Brain microvascular endothelial cell (primary cell): ENCODE results near the gene FHL2.

Experiments used
- DNase-seq: peaks from one replicate; pipeline ENCODE4 v3.0.0-alpha.2; 2020
- H3K27ac ChIP-seq: fragments of 250-450 bp; sonication (Bioruptor Pico); 2 replicates; pipeline ENCODE4 v1.5.1; 2020; ENCODE audit warnings: mild to moderate bottlenecking, moderate library complexity
- H3K27me3 ChIP-seq: fragments of 250-450 bp; sonication (Bioruptor Pico); replicated peaks from 2 replicates; pipeline ENCODE4 v1.5.1; 2020; ENCODE audit warnings: mild to moderate bottlenecking
- H3K36me3 ChIP-seq: fragments of 250-450 bp; sonication (Bioruptor Pico); replicated peaks from 2 replicates; pipeline ENCODE4 v1.5.1; 2020; ENCODE audit warnings: mild to moderate bottlenecking
- H3K4me3 ChIP-seq: 2 replicates; pipeline ENCODE4 v1.5.1; 2011; ENCODE audit warnings: low read depth, mild to moderate bottlenecking, control low read depth, low read length, moderate library complexity
- in situ Hi-C: cut with HindIII; loops from 2 replicates; pipeline ENCODE4 v1.10.0; 2017; ENCODE audit warnings: low sequenced_read_pairs, low pct_ligation_motif_present
- TF ChIP-seq, protein P1 (sequence below): IDR thresholded peaks from 2 replicates; pipeline ENCODE4 v1.5.1; 2011; ENCODE audit warnings: low read depth, mild to moderate bottlenecking, moderate library complexity, low read length, control low read depth, inconsistent platforms; ENCODE audit errors: missing control alignments

Gene FHL2

DNA sequence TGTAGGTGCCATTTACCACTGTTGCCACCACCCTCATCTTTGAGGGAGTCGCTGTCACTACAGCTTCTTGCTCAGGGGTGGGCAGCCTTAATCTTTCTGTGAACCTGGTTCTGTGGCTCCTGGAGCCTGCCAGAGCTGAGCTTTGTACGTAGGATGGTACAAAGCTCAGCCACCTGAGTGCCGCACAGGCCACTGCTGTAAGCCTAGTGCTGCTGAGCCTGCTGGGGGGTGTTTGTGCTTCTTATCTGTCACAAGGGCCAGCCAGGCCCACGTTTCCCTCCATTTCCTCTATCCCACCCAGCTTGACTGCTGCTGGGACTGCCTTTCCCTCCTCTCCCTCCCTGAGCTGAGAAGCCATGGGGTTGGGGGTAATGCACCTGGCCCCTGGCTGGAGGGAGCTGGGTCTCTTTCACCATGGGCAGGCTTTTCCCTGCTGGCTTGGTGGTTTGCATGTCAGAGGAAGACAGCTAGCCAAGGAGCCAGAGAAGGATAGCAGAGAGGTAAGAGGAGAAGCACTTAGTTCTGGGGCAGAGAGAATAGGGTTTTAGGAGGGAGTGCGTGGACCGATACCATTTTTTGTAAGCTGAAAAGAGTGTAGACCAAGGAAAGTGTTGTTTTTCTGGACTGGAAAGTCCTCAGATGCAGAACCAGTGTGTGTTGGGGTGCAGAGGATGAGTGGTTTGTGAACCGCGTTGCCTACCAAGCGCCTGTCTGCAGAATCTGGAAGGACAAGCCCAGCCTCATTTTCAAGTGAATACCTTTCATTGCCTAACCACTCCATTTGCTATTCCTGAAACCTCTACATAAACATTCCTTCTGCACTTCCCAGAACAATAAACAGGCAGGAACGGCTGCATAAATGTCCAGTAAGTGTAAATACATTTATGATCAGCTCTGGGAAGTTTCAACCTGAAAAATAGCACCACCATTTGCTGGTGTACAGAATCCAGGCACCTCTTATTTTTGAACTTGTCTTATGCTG lies 45.1 kb upstream of the FHL2 start:
- H3K4me3 ChIP-seq, result no peak overlapping the region
- H3K27me3 ChIP-seq, result no peaks in the 10 kb centered on the region
- in situ Hi-C loops, result no loop called here
- no peak for DNase-seq
- no peaks in the 10 kb centered on the region for H3K36me3 ChIP-seq
- TF ChIP-seq, protein P1, sequence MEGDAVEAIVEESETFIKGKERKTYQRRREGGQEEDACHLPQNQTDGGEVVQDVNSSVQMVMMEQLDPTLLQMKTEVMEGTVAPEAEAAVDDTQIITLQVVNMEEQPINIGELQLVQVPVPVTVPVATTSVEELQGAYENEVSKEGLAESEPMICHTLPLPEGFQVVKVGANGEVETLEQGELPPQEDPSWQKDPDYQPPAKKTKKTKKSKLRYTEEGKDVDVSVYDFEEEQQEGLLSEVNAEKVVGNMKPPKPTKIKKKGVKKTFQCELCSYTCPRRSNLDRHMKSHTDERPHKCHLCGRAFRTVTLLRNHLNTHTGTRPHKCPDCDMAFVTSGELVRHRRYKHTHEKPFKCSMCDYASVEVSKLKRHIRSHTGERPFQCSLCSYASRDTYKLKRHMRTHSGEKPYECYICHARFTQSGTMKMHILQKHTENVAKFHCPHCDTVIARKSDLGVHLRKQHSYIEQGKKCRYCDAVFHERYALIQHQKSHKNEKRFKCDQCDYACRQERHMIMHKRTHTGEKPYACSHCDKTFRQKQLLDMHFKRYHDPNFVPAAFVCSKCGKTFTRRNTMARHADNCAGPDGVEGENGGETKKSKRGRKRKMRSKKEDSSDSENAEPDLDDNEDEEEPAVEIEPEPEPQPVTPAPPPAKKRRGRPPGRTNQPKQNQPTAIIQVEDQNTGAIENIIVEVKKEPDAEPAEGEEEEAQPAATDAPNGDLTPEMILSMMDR, result no peak
- no peak overlapping the region for H3K27ac ChIP-seq

DNA sequence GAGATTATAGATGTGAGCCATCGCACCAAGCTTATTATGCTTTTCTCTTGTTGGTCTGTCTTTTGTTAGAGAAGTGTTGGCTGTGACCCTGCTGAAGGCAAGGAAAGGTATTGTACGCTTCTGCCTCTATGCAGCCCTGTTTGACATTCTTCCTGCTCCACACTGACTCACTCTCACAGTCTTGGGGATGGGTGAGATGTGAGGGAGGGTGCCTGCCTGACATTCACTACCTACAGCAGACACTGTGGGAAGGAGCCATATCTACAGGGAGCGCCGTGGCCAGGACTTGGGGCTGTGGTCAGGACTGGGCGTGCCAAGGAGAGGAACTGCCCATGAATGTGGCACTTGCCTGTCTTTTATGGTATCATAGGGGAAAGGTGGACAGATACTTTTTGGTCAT lies 43.9 kb upstream of the FHL2 start:
- Histone ChIP-seq H3K27me3 (no peaks in the 10 kb centered on the region), H3K36me3 (no peaks in the 10 kb centered on the region), H3K27ac (no peak overlapping the region), H3K4me3 (no peak overlapping the region)
- TF ChIP-seq, protein P1, result no peak
- in situ Hi-C loops, result no loop called here
- DNase-seq, result no peak

DNA sequence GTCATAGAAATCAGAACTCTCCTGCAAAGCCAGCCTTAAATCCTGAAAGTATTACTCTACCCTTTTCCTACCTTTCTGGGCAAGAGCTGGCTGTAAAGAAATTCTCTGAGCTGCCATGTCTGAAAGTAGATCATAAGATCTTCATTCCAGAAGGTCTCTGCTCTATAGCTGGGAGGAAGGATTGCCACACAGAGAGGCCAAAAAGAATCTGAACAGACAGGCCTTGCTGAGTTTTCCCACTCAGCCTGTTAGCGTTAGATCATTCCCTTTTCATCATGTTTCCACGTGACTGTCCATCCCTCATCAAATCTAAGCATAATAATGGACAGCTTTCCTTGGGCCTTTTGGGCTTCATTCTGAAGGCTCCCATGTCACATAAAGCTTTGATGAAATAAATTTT lies 43.2 kb upstream of the FHL2 start:
- in situ Hi-C loops, result no loop called here
- Histone ChIP-seq H3K27me3 (no peaks in the 10 kb centered on the region), H3K4me3 (no peak overlapping the region), H3K27ac (no peak overlapping the region), H3K36me3 (no peaks in the 10 kb centered on the region)
- TF ChIP-seq, protein P1, result no peak
- DNase-seq, result no peak

DNA sequence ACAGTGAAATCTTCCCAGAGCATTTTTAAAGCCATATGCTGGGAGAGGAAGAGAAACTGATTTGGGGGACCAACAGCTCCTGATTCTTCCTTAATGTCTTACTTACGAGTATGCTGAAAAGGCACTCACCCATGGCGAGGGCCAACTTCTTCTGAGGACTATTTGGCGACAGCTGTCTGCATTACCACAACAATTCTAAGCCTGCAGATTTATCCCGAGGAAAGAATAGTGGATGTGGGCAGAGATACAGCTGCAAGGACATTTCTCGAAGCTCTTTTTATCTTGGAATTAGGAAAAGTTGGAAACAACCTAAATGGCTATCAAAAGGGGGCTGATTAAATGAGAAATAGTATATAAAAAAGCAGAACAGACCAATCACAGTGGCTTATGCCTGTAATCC lies 40.3 kb upstream of the FHL2 start:
- DNase-seq, result no peak
- H3K27ac ChIP-seq, result no peak overlapping the region
- no peak overlapping the region for H3K4me3 ChIP-seq
- no peaks in the 10 kb centered on the region for H3K27me3 ChIP-seq
- TF ChIP-seq, protein P1, result no peak
- H3K36me3 ChIP-seq, result no peaks in the 10 kb centered on the region
- in situ Hi-C loops, result no loop called here

DNA sequence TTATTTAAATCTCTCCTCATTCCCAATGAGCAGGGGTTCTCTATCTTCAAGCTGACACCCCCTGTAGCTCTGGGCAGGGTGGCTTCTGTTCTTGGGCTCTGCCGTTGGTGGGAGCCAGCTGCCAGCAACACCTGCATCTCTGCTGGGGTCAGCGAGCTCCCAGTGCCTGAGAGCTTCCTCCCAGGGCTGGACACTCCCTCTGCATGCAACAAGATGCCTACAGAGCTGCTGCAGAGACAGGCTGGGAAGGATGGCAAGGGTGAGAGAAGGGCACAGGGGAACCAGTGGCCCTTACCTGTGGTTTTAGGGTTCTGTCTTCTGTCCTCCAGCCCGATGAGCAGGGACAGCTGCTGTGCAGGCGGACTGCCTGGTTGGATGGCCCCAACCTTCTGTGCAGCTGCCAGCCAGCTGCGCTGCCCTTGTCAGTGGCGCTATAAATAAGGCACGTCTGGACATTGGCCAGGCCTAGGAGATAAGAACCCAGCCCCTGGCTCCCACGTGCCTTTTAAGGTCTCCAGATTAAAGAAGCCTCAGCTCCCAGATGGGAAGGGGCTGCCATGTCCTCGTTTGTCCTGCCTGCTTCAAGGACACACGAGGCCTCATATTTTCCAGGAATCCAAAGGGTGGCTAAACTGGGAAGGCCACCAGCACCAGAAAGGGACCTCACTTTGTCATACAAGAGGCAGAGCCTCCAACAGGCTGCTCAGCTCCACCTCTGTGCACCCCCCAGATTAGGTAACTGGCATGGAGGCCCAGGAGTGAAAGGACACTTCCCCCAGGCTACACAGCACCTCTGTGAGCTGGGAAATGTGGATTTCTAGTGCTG lies 39.5 kb upstream of the FHL2 start:
- H3K4me3 ChIP-seq, result no peak overlapping the region
- H3K27me3 ChIP-seq, result no peaks in the 10 kb centered on the region
- in situ Hi-C loops, result no loop called here
- TF ChIP-seq, protein P1, result no peak
- H3K27ac ChIP-seq, result peak overlapping the region; percentile 8
- no peak for DNase-seq
- H3K36me3 ChIP-seq, result no peaks in the 10 kb centered on the region
